Measurements from ENCODE around the gene SLC33A1. TPM values are rescaled to one million over a fixed set of nuclear protein-coding genes. Genes with fewer than 3 reads are reported as not detected.

SLC33A1 gene
- total RNA-seq, 1 experiment from 2014 or later = 28.6 TPM

- DNase-seq = peak in 1 of 2 experiments; percentile 74
- ChIA-PET CTCF (no interaction called here), POLR2A (ENCODE audit: unreplicated experiment) (no interaction called here)
- H3K9me2 ChIP-seq (ENCODE audit: insufficient read depth) = no peaks in the 10 kb centered on the region
- no peak overlapping the region for H3K4me3 ChIP-seq
- no peak for TF ChIP-seq EZH2 (IDR thresholded peaks at IDR 0.05; ENCODE audit: low read depth)
- TF ChIP-seq, protein P1, sequence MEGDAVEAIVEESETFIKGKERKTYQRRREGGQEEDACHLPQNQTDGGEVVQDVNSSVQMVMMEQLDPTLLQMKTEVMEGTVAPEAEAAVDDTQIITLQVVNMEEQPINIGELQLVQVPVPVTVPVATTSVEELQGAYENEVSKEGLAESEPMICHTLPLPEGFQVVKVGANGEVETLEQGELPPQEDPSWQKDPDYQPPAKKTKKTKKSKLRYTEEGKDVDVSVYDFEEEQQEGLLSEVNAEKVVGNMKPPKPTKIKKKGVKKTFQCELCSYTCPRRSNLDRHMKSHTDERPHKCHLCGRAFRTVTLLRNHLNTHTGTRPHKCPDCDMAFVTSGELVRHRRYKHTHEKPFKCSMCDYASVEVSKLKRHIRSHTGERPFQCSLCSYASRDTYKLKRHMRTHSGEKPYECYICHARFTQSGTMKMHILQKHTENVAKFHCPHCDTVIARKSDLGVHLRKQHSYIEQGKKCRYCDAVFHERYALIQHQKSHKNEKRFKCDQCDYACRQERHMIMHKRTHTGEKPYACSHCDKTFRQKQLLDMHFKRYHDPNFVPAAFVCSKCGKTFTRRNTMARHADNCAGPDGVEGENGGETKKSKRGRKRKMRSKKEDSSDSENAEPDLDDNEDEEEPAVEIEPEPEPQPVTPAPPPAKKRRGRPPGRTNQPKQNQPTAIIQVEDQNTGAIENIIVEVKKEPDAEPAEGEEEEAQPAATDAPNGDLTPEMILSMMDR (conservative IDR thresholded peaks at IDR 0.05) = no peak
- no peak overlapping the region for H3K27ac ChIP-seq
- H3K27me3 ChIP-seq (ENCODE audit: insufficient read depth, low read depth) = no peaks in the 10 kb centered on the region
- H2AFZ ChIP-seq = no peak overlapping the region
- H3F3A ChIP-seq (ENCODE audit: insufficient read depth, low read depth) = peaks cover 12% of the 10 kb centered on the region
- BruUV-seq (replicated peaks) = no TSS peak
- H3K4me1 ChIP-seq (replicated peaks; ENCODE audit: insufficient read depth) = no peaks in the 10 kb centered on the region
- intact Hi-C loops (cut with micrococcal nuclease; ENCODE audit: unreplicated experiment) = no loop called here
- H3K36me3 ChIP-seq (ENCODE audit: low read depth) = no peaks in the 10 kb centered on the region
- peaks cover 13% of the 10 kb centered on the region; the same call in 1 of the 2 replicates for H3K9me3 ChIP-seq (ENCODE audit: insufficient read depth, low read depth)
- H3K4me2 ChIP-seq = no peak overlapping the region
- H3K79me2 ChIP-seq (ENCODE audit: low read depth) = no peaks in the 10 kb centered on the region
- no peaks in the 10 kb centered on the region for H4K20me1 ChIP-seq (ENCODE audit: insufficient read depth)
These were observed 71.8 kb downstream of the SLC33A1 start for GRCh38 chr3:155782390-155782953.

GRCh38 chr3:155780291-155780690, 73.9 kb downstream of the SLC33A1 start:
- CTCF ChIA-PET = no interaction called here

DNA sequence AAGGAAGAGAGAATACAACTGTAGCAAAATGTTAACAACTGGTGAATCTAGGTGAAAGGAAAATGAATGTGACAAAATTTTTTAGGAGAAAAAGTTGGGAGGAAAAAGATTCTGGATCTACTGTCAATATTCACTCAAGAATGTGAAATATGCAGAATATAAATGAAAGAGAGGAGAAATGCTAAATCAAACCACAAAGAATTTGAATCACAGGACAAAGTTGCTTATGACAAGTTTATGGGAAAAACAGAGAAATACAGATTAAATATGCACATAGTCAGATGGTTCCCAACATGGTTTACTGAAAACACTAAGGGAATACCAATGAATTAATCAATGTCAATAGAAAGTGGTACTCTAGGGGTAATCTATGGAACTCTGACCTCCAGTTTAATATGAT, 75.8 kb downstream of the SLC33A1 start:
- H3K4me2 ChIP-seq = no peak overlapping the region
- no peak for DNase-seq
- POLR2A ChIA-PET (ENCODE audit: unreplicated experiment) = no interaction called here
- H2AFZ ChIP-seq = no peak overlapping the region
- H3K4me1 ChIP-seq (replicated peaks; ENCODE audit: insufficient read depth) = no peaks in the 10 kb centered on the region
- peaks cover 12% of the 10 kb centered on the region for H3F3A ChIP-seq (ENCODE audit: insufficient read depth, low read depth)
- no TSS peak for BruUV-seq (replicated peaks)
- no peaks in the 10 kb centered on the region for H4K20me1 ChIP-seq (ENCODE audit: insufficient read depth)
- no peaks in the 10 kb centered on the region for H3K9me2 ChIP-seq (ENCODE audit: insufficient read depth)
- intact Hi-C loops (cut with micrococcal nuclease; ENCODE audit: unreplicated experiment) = no loop called here
- no peaks in the 10 kb centered on the region for H3K79me2 ChIP-seq (ENCODE audit: low read depth)
- no peak overlapping the region for H3K4me3 ChIP-seq
- H3K27me3 ChIP-seq (ENCODE audit: insufficient read depth, low read depth) = no peaks in the 10 kb centered on the region
- H3K27ac ChIP-seq = no peak overlapping the region
- TF ChIP-seq EZH2 (IDR thresholded peaks at IDR 0.05; ENCODE audit: low read depth) = no peak
- TF ChIP-seq, protein P1 (conservative IDR thresholded peaks at IDR 0.05) = no peak
- H3K36me3 ChIP-seq (ENCODE audit: low read depth) = no peaks in the 10 kb centered on the region
- H3K9me3 ChIP-seq (ENCODE audit: insufficient read depth, low read depth) = peaks cover 13% of the 10 kb centered on the region; the same call in 1 of the 2 replicates
- CTCF ChIA-PET = no interaction called here

More at GRCh38 chr3:155780291-155780690, 73.9 kb downstream of the SLC33A1 start:
- DNase-seq = no peak
- BruUV-seq (replicated peaks) = no TSS peak
- H3K4me1 ChIP-seq (replicated peaks; ENCODE audit: insufficient read depth) = no peaks in the 10 kb centered on the region
- H3K79me2 ChIP-seq (ENCODE audit: low read depth) = no peaks in the 10 kb centered on the region
- H3F3A ChIP-seq (ENCODE audit: insufficient read depth, low read depth) = peaks cover 12% of the 10 kb centered on the region
- no peak overlapping the region for H3K4me3 ChIP-seq
- H3K27ac ChIP-seq = no peak overlapping the region
- H2AFZ ChIP-seq = no peak overlapping the region
- no peaks in the 10 kb centered on the region for H3K9me2 ChIP-seq (ENCODE audit: insufficient read depth)
- H3K4me2 ChIP-seq = no peak overlapping the region
- TF ChIP-seq, protein P1 (conservative IDR thresholded peaks at IDR 0.05) = no peak
- no peak for TF ChIP-seq EZH2 (IDR thresholded peaks at IDR 0.05; ENCODE audit: low read depth)
- H3K36me3 ChIP-seq (ENCODE audit: low read depth) = no peaks in the 10 kb centered on the region
- H3K9me3 ChIP-seq (ENCODE audit: insufficient read depth, low read depth) = peaks cover 13% of the 10 kb centered on the region; the same call in 1 of the 2 replicates
- POLR2A ChIA-PET (ENCODE audit: unreplicated experiment) = no interaction called here
- H4K20me1 ChIP-seq (ENCODE audit: insufficient read depth) = no peaks in the 10 kb centered on the region
- intact Hi-C loops (cut with micrococcal nuclease; ENCODE audit: unreplicated experiment) = no loop called here
- no peaks in the 10 kb centered on the region for H3K27me3 ChIP-seq (ENCODE audit: insufficient read depth, low read depth)

Data from PC-9 (cell line).